Activated B cell treated with CpG ODN at 0.5 μM for 24 hours (primary cell): ENCODE results near the gene EARS2. TPM values are rescaled to one million over a fixed set of nuclear protein-coding genes. Genes with fewer than 3 reads are reported as not detected.

Experiments
- ATAC-seq: fragments of 200-7000 bp; cut with Tn5 transposase; one replicate; pipeline ENCODE4 v1.10.0; 2021; ENCODE audit warnings: low read depth, mild to moderate bottlenecking, moderate library complexity
- CTCF ChIA-PET: fragments of 350-600 bp; sonication (Branson Sonifier 250); formaldehyde crosslinking; loops from one replicate; lab custom pipeline; 2021; ENCODE audit warnings: antibody characterized with exemption; lab: Charles Lee
- POLR2A ChIA-PET: fragments of 350-600 bp; sonication (Branson Sonifier 250); formaldehyde crosslinking; loops from one replicate; lab custom pipeline; 2021; ENCODE audit warnings: antibody characterized with exemption; lab: Charles Lee
- DNase-seq: peaks from one replicate; pipeline ENCODE4 v3.0.0; 2022
- H3K27ac Mint-ChIP-seq: one replicate; pipeline ENCODE4 v1.8.0; 2020; ENCODE audit warnings: mixed read lengths
- H3K27me3 Mint-ChIP-seq: one replicate; pipeline ENCODE4 v1.8.0; 2021; ENCODE audit warnings: mixed read lengths
- H3K36me3 Mint-ChIP-seq: one replicate; pipeline ENCODE4 v1.8.0; 2021; ENCODE audit warnings: low read depth, mixed read lengths
- H3K4me1 Mint-ChIP-seq: one replicate; pipeline ENCODE4 v1.8.0; 2021; ENCODE audit warnings: mixed read lengths
- H3K4me3 Mint-ChIP-seq: one replicate; pipeline ENCODE4 v1.8.0; 2020; ENCODE audit warnings: mild to moderate bottlenecking, mixed read lengths
- H3K9me3 Mint-ChIP-seq: one replicate; pipeline ENCODE4 v1.8.0; 2020; ENCODE audit warnings: mixed read lengths
- CTCF ChIP-seq: fragments of 200-600 bp; IDR thresholded peaks from one replicate; pipeline ENCODE4 v1.8.0; 2022; ENCODE audit warnings: antibody characterized with exemption, mild to moderate bottlenecking
- intact Hi-C: fragments of 100-400 bp; cut with micrococcal nuclease; formaldehyde crosslinking; loops from one replicate; pipeline ENCODE4 v1.15.1; 2024
- total RNA-seq: library from RNA; stranded (reverse); gene quantifications from 2 replicates; pipeline ENCODE4 v1.2.3, GENCODE V29; 2022

Gene EARS2
- total RNA-seq, 1 donor from 2014 or later: 27.5 TPM

- H3K9me3 Mint-ChIP-seq: no peaks in the 10 kb centered on the region
- intact Hi-C loops: no loop called here
- CTCF ChIA-PET: no interaction called here
- ATAC-seq: no peak
- no peaks in the 10 kb centered on the region for H3K4me1 Mint-ChIP-seq
- no peak overlapping the region for H3K27ac Mint-ChIP-seq
- no peak for TF ChIP-seq CTCF
- POLR2A ChIA-PET: interaction anchor here (0.7 kb wide), 1 partner anchor 15 kb away, joined by 5 read pairs; no protein-coding TSS in a partner anchor
- no peak overlapping the region for H3K4me3 Mint-ChIP-seq
- peaks cover 73% of the 10 kb centered on the region for H3K36me3 Mint-ChIP-seq
- no peak for DNase-seq
- no peaks in the 10 kb centered on the region for H3K27me3 Mint-ChIP-seq
Observed at GRCh38 chr16:23581764-23582163, 24.6 kb upstream of the EARS2 start.

GRCh38 chr16:23580391-23580790 lies 23.2 kb upstream of the EARS2 start:
- ChIA-PET CTCF (interaction anchor here (0.9 kb wide), 1 partner anchor 147 kb away, joined by 4 read pairs; no protein-coding TSS in a partner anchor), POLR2A (no interaction called here)
- DNase-seq (no peak), ATAC-seq (no peak)
- no peaks in the 10 kb centered on the region for H3K27me3 Mint-ChIP-seq
- no peak overlapping the region for H3K27ac Mint-ChIP-seq
- intact Hi-C loops: no loop called here
- TF ChIP-seq CTCF: no peak
- no peaks in the 10 kb centered on the region for H3K4me1 Mint-ChIP-seq
- H3K9me3 Mint-ChIP-seq: no peaks in the 10 kb centered on the region
- no peak overlapping the region for H3K4me3 Mint-ChIP-seq
- H3K36me3 Mint-ChIP-seq: peaks cover 64% of the 10 kb centered on the region

- H3K36me3 Mint-ChIP-seq: peaks cover 59% of the 10 kb centered on the region
- H3K9me3 Mint-ChIP-seq: no peaks in the 10 kb centered on the region
- no peak for ATAC-seq
- no peaks in the 10 kb centered on the region for H3K4me1 Mint-ChIP-seq
- DNase-seq: no peak
- ChIA-PET POLR2A (no interaction called here), CTCF (no interaction called here)
- TF ChIP-seq CTCF: no peak
- intact Hi-C loops: no loop called here
- no peaks in the 10 kb centered on the region for H3K27me3 Mint-ChIP-seq
- H3K4me3 Mint-ChIP-seq: no peak overlapping the region
- no peak overlapping the region for H3K27ac Mint-ChIP-seq
Observed at GRCh38 chr16:23579371-23579770, 22.2 kb upstream of the EARS2 start.

GRCh38 chr16:23578101-23578830 lies 21.1 kb upstream of the EARS2 start:
- Mint-ChIP-seq H3K27ac (no peak overlapping the region), H3K4me1 (no peaks in the 10 kb centered on the region), H3K4me3 (no peak overlapping the region), H3K9me3 (no peaks in the 10 kb centered on the region), H3K27me3 (no peaks in the 10 kb centered on the region), H3K36me3 (peaks cover 65% of the 10 kb centered on the region)
- ChIA-PET POLR2A (no interaction called here), CTCF (no interaction called here)
- intact Hi-C loops: no loop called here
- DNase-seq (no peak), ATAC-seq (no peak)
- no peak for TF ChIP-seq CTCF

- no peak overlapping the region for H3K27ac Mint-ChIP-seq
- TF ChIP-seq CTCF: no peak
- DNase-seq (no peak), ATAC-seq (no peak)
- intact Hi-C loops: no loop called here
- no peaks in the 10 kb centered on the region for H3K4me1 Mint-ChIP-seq
- H3K36me3 Mint-ChIP-seq: peaks cover 62% of the 10 kb centered on the region
- CTCF ChIA-PET: no interaction called here
- POLR2A ChIA-PET: no interaction called here
- H3K9me3 Mint-ChIP-seq: no peaks in the 10 kb centered on the region
- H3K27me3 Mint-ChIP-seq: no peaks in the 10 kb centered on the region
- H3K4me3 Mint-ChIP-seq: no peak overlapping the region
Observed at GRCh38 chr16:23577493-23577892, 20.3 kb upstream of the EARS2 start.
